Activated CD8-positive, alpha-beta T cell treated with anti-CD3 and anti-CD28 coated beads, Interleukin-2, amount 10 ng/mL, durations not matched to agents 7 days and 5 days (primary cell): ENCODE measurements around the gene NCOA7. TPM values are rescaled to one million over a fixed set of nuclear protein-coding genes. Genes with fewer than 3 reads are reported as not detected.

Source experiments
- ATAC-seq: fragments of 150-1000 bp; cut with Tn5 transposase; one replicate; pipeline ENCODE4 v1.10.0; 2021; ENCODE audit warnings: moderate library complexity
- CTCF ChIA-PET: fragments of 350-600 bp; sonication (Branson Sonifier 250); formaldehyde crosslinking; loops from one replicate; lab custom pipeline; 2021; ENCODE audit warnings: antibody characterized with exemption; lab: Charles Lee
- POLR2A ChIA-PET: fragments of 350-600 bp; sonication (Branson Sonifier 250); formaldehyde crosslinking; loops from one replicate; lab custom pipeline; 2021; ENCODE audit warnings: antibody characterized with exemption; lab: Charles Lee
- DNase-seq: peaks from one replicate; pipeline ENCODE4 v3.0.0-alpha.2; 2020
- H3K27ac Mint-ChIP-seq: one replicate; pipeline ENCODE4 v1.8.0; 2021; ENCODE audit warnings: mild to moderate bottlenecking, mixed read lengths
- H3K27me3 Mint-ChIP-seq: one replicate; pipeline ENCODE4 v1.8.0; 2021; ENCODE audit warnings: low read depth, mixed read lengths
- H3K36me3 Mint-ChIP-seq: one replicate; pipeline ENCODE4 v1.8.0; 2021; ENCODE audit warnings: low read depth, mixed read lengths
- H3K4me1 Mint-ChIP-seq: one replicate; pipeline ENCODE4 v1.8.0; 2021; ENCODE audit warnings: low read depth, mixed read lengths
- H3K4me3 Mint-ChIP-seq: one replicate; pipeline ENCODE4 v1.8.0; 2021; ENCODE audit warnings: mild to moderate bottlenecking, mixed read lengths
- H3K9me3 Mint-ChIP-seq: one replicate; pipeline ENCODE4 v1.8.0; 2022; ENCODE audit warnings: mixed read lengths; ENCODE audit not compliant: insufficient read depth
- total RNA-seq, 2 experiments: library from RNA; stranded (reverse); gene quantifications; one replicate each; pipeline ENCODE4 v1.2.3, GENCODE V29; 2021

NCOA7 gene
- total RNA-seq, 2 experiments from 2014 or later: 27.8 to 31.7 TPM

DNA sequence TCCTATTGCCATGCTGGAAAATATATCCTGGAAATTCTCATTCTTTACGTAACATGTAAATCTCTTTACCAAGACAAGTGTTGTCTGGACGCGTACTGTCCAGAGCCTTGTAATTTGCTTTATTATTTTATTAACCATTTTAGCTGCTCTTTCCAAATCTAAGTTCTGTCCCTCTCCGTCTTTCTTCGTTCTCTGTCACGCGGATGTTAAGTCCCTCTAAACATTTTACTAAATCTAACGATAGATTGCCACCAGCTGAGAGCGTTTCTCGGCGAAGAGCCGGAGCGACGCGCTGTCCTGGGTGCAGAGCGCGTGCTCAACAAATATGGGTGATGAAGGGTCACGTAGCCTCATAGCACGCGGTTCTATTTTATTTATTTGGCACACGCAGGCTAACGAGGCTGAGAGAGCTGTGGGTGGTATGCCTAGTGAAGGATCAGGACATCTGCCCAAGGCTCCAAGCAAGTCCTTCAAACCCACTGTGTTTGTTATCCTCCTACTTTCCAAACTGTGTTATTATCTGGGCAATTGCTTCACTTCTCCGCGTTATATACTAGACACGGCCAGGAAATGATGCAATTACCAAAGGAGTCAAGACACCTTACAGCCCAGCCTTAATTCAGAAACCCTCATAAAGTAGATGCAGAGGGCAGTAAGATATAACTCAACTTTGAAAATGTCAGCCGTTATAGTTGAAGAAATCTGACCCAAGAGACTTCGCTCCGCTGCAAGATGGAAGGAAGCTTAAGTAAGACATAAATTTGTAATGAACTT lies 10.0 kb upstream of the NCOA7 start:
- H3K4me1 Mint-ChIP-seq: peaks cover 11% of the 10 kb centered on the region
- ChIA-PET POLR2A (interaction anchor here (0.5 to 4.7 kb wide), 14 partner anchors 10 to 479 kb away, joined by 3 to 186 read pairs (median 4); partner anchors contain the start of genes HDDC2, HINT3, NCOA7 and TRMT11), CTCF (interaction anchor here (0.7 to 5.4 kb wide), 18 partner anchors 10 to 588 kb away, joined by 3 to 122 read pairs (median 4); partner anchors contain the start of genes HINT3, NCOA7 and TRMT11)
- no peaks in the 10 kb centered on the region for H3K9me3 Mint-ChIP-seq
- DNase-seq (peak; percentile 76), ATAC-seq (peak; percentile 83)
- H3K27me3 Mint-ChIP-seq: peaks cover 19% of the 10 kb centered on the region
- peaks cover 3% of the 10 kb centered on the region for H3K36me3 Mint-ChIP-seq
- no peak overlapping the region for H3K27ac Mint-ChIP-seq
- H3K4me3 Mint-ChIP-seq: no peak overlapping the region

DNA sequence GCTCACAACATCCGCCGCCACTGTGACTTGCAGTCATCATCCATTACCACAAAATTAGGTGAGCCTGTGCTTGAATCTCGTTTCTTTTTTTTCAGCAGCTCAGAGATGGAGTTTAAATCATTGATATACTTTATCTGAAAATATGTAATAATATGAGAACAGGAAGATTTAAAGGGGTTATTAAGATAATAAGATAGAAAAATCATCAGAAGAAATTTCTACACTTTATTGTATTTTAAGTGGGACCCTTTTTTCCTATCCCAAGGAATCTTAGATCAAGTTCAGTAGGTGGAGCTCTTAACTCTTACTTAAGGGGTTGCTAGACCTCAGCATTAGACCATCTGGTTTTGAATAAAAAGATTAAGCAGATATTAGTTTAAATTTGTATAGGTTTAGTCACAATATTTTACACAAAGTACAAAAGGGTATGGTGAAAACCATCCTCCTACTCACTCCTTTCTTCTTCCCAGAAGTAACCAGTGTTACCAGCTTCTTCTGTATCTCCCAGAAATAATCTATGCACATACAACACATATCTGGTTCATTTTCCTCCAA lies 9.4 kb upstream of the NCOA7 start:
- H3K9me3 Mint-ChIP-seq: no peaks in the 10 kb centered on the region
- H3K4me3 Mint-ChIP-seq: no peak overlapping the region
- peaks cover 17% of the 10 kb centered on the region for H3K27me3 Mint-ChIP-seq
- peaks cover 11% of the 10 kb centered on the region for H3K4me1 Mint-ChIP-seq
- H3K27ac Mint-ChIP-seq: no peak overlapping the region
- peak; percentile 58 for ATAC-seq
- peaks cover 8% of the 10 kb centered on the region for H3K36me3 Mint-ChIP-seq
- CTCF ChIA-PET: interaction anchor here (0.8 to 5.4 kb wide), 17 partner anchors 9 to 589 kb away, joined by 3 to 122 read pairs (median 4); partner anchors contain the start of genes HINT3, NCOA7 and TRMT11
- DNase-seq: no peak
- POLR2A ChIA-PET: interaction anchor here (0.7 to 4.7 kb wide), 13 partner anchors 9 to 480 kb away, joined by 3 to 186 read pairs (median 5); partner anchors contain the start of genes HDDC2, HINT3, NCOA7 and TRMT11

DNA sequence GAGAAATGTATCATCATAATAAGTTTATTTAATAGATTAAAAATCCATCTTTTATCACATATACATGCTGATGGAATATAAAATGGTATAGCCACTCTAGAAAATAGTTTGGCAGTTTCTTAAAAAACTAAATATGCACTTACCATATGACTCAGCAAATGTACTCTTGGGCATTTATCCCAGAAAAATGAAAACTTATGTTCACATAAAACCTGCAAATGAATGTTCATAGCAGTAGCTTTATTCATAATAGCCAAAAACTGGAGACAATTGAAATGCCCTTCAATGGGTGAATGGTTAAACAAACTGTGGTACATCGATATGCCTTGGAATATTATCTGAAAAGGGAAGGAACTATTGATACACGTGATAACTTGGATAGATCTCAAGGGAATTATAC lies 6.4 kb upstream of the NCOA7 start:
- no peak overlapping the region for H3K27ac Mint-ChIP-seq

DNA sequence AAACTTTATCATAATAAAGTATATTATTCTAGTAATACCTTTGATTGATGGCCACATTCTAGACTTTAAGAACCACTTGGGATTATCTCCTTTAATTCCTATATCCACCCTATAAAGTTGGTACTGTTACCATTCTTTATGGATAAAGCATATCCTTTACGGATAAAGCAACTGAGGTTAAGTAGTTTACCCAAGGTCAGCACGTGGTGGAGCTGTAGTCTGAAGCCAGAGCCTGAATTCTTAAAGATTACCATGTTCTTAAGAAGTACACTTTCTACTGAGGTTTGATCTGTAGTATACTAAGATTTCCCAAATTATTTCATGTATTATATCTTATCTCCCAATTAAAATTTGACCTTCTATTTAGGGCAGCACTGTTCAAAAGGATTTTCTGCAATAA lies 3.0 kb upstream of the NCOA7 start:
- H3K36me3 Mint-ChIP-seq: peaks cover 16% of the 10 kb centered on the region
- no peak overlapping the region for H3K4me3 Mint-ChIP-seq
- H3K27ac Mint-ChIP-seq: no peak overlapping the region
- ChIA-PET CTCF (interaction anchor here (2.6 to 9.1 kb wide), 2 partner anchors 168 to 186 kb away, joined by 7 to 225 read pairs; partner anchors contain the start of gene HINT3), POLR2A (no interaction called here)
- H3K4me1 Mint-ChIP-seq: peaks cover 36% of the 10 kb centered on the region
- ATAC-seq (no peak), DNase-seq (no peak)
- no peaks in the 10 kb centered on the region for H3K27me3 Mint-ChIP-seq
- no peaks in the 10 kb centered on the region for H3K9me3 Mint-ChIP-seq

More for the DNA sequence above, 6.4 kb upstream of the NCOA7 start:
- H3K9me3 Mint-ChIP-seq: no peaks in the 10 kb centered on the region
- ATAC-seq (no peak), DNase-seq (no peak)
- no peaks in the 10 kb centered on the region for H3K27me3 Mint-ChIP-seq
- H3K36me3 Mint-ChIP-seq: peaks cover 16% of the 10 kb centered on the region
- no peak overlapping the region for H3K4me3 Mint-ChIP-seq
- ChIA-PET POLR2A (interaction anchor here (0.6 kb wide), 1 partner anchor 202 kb away, joined by 3 read pairs; no protein-coding TSS in a partner anchor), CTCF (interaction anchor here (1.0 to 2.9 kb wide), 3 partner anchors 31 to 190 kb away, joined by 3 to 14 read pairs (median 4); partner anchors contain the start of gene HINT3)
- peaks cover 21% of the 10 kb centered on the region for H3K4me1 Mint-ChIP-seq

DNA sequence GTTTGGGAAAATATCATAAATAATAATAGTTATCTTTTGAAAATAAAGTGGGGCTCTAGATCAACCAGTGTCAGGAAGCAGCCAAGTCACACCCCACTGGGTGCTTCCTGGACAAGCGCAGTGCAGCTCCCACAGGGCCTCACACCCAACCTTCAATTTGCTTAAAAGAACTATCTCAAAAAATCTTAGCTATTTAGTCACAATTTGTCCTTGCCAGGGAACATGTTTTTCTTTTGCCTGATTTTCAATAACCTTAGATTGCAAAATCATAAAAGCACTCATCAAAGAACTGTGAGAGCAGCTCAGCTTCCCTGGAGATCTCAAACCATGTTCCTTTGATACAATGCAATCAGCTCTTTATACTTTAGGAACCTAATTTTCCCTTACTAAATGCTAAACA lies 1.6 kb upstream of the NCOA7 start:
- H3K27ac Mint-ChIP-seq: peak overlapping the region; percentile 98
- no peak for DNase-seq
- no peaks in the 10 kb centered on the region for H3K27me3 Mint-ChIP-seq
- peak overlapping the region; percentile 86 for H3K4me3 Mint-ChIP-seq
- H3K9me3 Mint-ChIP-seq: no peaks in the 10 kb centered on the region
- no peak for ATAC-seq
- ChIA-PET CTCF (interaction anchor here (0.7 to 9.1 kb wide), 15 partner anchors 9 to 1070 kb away, joined by 3 to 225 read pairs (median 6); partner anchors contain the start of genes HINT3 and TRMT11), POLR2A (interaction anchor here (0.7 to 4.3 kb wide), 9 partner anchors 9 to 488 kb away, joined by 3 to 186 read pairs (median 8); partner anchors contain the start of genes HDDC2, HINT3 and TRMT11)
- H3K4me1 Mint-ChIP-seq: peaks cover 42% of the 10 kb centered on the region
- peaks cover 16% of the 10 kb centered on the region for H3K36me3 Mint-ChIP-seq

DNA sequence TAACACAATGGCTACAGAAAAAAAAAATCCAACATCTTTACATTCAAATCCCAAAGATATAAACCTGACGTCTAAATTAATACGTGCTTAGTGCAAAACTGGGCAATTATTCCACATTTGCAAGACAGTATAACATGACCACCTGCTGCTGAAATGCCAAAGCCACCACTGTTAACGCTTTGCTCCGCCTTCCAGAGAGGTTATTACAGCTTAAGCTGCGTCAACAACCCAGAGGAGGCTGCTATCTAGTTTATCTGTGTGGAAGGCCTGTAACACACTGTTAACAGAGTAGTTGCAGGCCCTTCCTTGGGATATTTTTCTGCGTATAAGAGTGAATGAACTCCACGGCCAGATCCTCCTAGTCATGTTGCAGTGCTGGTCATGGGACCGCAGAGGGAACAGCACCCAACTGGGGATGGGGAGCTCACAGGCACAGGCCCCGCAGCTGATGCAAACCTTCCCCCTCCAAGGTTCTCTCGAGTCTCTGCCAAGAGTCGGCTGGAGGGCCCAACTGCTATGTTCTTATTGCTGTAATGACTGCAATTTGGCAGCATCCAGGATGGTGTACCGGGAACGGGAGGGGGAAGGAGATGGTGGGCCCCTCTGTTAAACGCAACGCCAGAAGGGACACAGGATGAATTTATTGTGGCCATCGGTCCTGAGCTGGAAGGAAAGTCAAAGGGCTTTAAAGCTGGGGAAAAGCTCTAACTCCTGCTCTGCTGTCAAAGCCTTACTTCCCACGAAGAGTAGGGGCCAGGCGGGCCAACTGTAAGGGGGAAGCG lies 993 bp upstream of the NCOA7 start:
- Mint-ChIP-seq H3K9me3 (no peaks in the 10 kb centered on the region), H3K4me1 (peaks cover 45% of the 10 kb centered on the region), H3K27ac (peak overlapping the region; percentile 98), H3K36me3 (peaks cover 16% of the 10 kb centered on the region), H3K4me3 (peak overlapping the region; percentile 86), H3K27me3 (no peaks in the 10 kb centered on the region)
- CTCF ChIA-PET: interaction anchor here (0.7 to 9.1 kb wide), 26 partner anchors 9 to 1070 kb away, joined by 3 to 225 read pairs (median 6); partner anchors contain the start of genes HINT3 and TRMT11
- POLR2A ChIA-PET: interaction anchor here (0.6 to 4.3 kb wide), 24 partner anchors 9 to 488 kb away, joined by 3 to 186 read pairs (median 6); partner anchors contain the start of genes HDDC2, HINT3 and TRMT11
- peak; percentile 50 for DNase-seq
- peak; percentile 22 for ATAC-seq

DNA sequence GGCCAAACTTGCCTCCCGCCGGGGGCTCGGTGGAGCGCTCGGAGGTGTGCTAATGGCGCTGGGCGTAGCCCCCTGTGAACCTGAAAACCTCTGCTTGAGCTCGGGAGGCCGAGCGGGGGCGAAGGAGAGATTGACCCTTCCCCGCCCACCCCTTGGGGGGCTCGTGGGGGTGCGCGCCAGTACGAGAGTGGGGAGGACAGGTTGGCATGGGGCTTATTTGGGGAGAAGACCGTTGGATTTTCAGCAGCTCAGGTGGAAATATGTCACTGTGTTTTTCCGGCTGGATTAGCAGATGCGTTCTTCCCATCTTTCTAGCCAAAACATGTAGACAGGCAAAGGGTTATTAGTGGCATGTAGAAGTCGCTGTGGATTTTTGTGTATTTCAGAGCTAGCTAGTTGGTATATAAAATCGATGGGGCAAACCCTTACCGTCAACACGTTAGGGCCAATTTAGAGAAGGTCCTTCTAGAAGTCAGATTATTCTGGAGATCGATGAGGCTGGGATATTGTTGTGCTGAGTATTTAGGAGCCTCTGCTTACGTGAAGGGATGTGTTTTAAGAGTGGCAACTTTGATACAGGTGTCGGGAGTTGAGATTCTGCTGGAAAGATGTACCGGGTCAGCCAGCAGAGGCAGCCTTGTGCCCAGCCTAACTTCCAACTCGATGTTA lies 525 bp downstream of the NCOA7 start:
- Mint-ChIP-seq H3K9me3 (no peaks in the 10 kb centered on the region), H3K4me1 (peaks cover 45% of the 10 kb centered on the region), H3K4me3 (peak overlapping the region; percentile 83), H3K27ac (peak overlapping the region; percentile 82), H3K36me3 (peaks cover 10% of the 10 kb centered on the region), H3K27me3 (no peaks in the 10 kb centered on the region)
- POLR2A ChIA-PET: interaction anchor here (0.7 to 4.3 kb wide), 20 partner anchors 8 to 490 kb away, joined by 3 to 186 read pairs (median 6); partner anchors contain the start of genes HDDC2, HINT3 and TRMT11
- CTCF ChIA-PET: interaction anchor here (0.7 to 9.1 kb wide), 43 partner anchors 10 to 481 kb away, joined by 3 to 225 read pairs (median 5); partner anchors contain the start of genes HINT3 and TRMT11
- DNase-seq: peak; percentile 68
- ATAC-seq: peak; percentile 34

DNA sequence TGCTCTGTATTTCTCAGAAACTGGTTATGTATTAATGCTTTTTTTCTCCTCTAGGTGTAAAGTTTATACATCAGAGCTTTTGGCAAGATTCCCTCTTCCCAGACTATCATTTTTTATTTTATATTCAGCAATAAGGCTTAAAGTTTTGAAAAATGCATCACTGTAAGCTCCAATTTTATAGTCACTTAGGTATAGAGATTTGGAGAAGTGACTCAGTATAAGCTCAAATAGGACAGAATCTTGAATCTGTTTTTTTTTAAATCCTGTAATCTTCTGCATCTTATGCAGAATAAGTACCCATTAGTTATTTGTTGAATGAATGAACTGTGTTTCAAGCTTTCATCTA lies 1.0 kb downstream of the NCOA7 start:
- no peak for ATAC-seq

DNA sequence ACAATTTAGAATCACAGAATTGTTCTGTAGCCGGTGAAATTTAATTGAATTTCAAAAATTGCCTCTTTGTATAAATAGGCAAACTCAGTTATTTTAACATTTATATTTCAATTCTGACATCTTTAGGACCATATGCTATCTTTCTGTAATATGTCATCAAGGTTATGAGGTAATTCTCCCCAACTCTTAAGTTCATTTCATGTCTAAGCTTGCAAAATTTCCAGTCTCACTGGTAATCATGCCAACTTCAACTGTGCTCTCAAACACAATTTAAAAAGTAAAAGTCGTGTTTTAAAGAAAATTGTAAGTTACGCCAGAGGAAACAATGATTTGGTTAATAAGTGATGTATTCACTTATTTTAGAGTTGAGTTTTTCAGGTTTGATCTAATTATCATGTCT lies 1.4 kb downstream of the NCOA7 start:
- Mint-ChIP-seq H3K36me3 (peaks cover 7% of the 10 kb centered on the region), H3K4me1 (peaks cover 45% of the 10 kb centered on the region), H3K27ac (no peak overlapping the region), H3K27me3 (no peaks in the 10 kb centered on the region), H3K4me3 (peak overlapping the region; percentile 83), H3K9me3 (no peaks in the 10 kb centered on the region)
- DNase-seq (no peak), ATAC-seq (no peak)
- POLR2A ChIA-PET: interaction anchor here (0.7 to 4.3 kb wide), 7 partner anchors 12 to 194 kb away, joined by 3 to 186 read pairs (median 19); partner anchors contain the start of genes HINT3 and TRMT11
- CTCF ChIA-PET: interaction anchor here (0.7 to 9.1 kb wide), 31 partner anchors 10 to 482 kb away, joined by 3 to 225 read pairs (median 8); partner anchors contain the start of genes HINT3 and TRMT11

More for the DNA sequence above, 1.0 kb downstream of the NCOA7 start:
- no peak for DNase-seq
- peaks cover 45% of the 10 kb centered on the region for H3K4me1 Mint-ChIP-seq
- no peaks in the 10 kb centered on the region for H3K27me3 Mint-ChIP-seq
- peak overlapping the region; percentile 83 for H3K4me3 Mint-ChIP-seq
- H3K27ac Mint-ChIP-seq: peak overlapping the region; percentile 82
- peaks cover 9% of the 10 kb centered on the region for H3K36me3 Mint-ChIP-seq
- H3K9me3 Mint-ChIP-seq: no peaks in the 10 kb centered on the region
- ChIA-PET POLR2A (interaction anchor here (0.7 to 4.3 kb wide), 9 partner anchors 11 to 194 kb away, joined by 3 to 186 read pairs (median 11); partner anchors contain the start of genes HINT3 and TRMT11), CTCF (interaction anchor here (0.7 to 9.1 kb wide), 32 partner anchors 10 to 482 kb away, joined by 3 to 225 read pairs (median 8); partner anchors contain the start of genes HINT3 and TRMT11)

DNA sequence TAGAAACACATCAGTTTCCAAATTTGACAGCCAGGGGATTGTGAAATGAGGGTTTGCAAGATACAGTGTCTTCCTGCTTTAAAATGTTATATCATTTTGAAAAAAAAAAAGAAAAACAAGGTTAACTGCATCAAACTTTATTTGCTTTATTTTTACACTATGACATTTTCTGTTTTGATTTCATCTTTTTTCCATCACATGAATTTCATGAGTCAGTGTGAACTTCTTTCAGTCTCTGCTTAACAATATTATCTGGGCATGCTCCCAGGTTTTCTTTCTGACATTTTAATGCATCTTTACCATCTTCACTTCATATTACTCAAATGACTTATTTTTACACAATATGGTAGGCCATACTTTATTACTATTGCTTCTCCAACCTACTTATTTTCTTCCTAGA lies 1.9 kb downstream of the NCOA7 start:
- peaks cover 8% of the 10 kb centered on the region for H3K36me3 Mint-ChIP-seq
- no peaks in the 10 kb centered on the region for H3K27me3 Mint-ChIP-seq
- no peaks in the 10 kb centered on the region for H3K9me3 Mint-ChIP-seq
- H3K4me3 Mint-ChIP-seq: peak overlapping the region; percentile 8
- POLR2A ChIA-PET: interaction anchor here (0.6 to 4.3 kb wide), 4 partner anchors 12 to 164 kb away, joined by 3 to 186 read pairs (median 26); partner anchors contain the start of gene HINT3
- H3K27ac Mint-ChIP-seq: no peak overlapping the region
- H3K4me1 Mint-ChIP-seq: peaks cover 49% of the 10 kb centered on the region
- DNase-seq: no peak
- CTCF ChIA-PET: interaction anchor here (1.1 to 9.1 kb wide), 8 partner anchors 9 to 163 kb away, joined by 4 to 225 read pairs (median 12); partner anchors contain the start of gene HINT3
- no peak for ATAC-seq
